GM21390 (cell line): ENCODE results near the gene NDOR1.

Experiments
- ATAC-seq: cut with Tn5 transposase; IDR thresholded peaks from one replicate; pipeline ENCODE4 v1.9.1; 2021; ENCODE audit not compliant: unreplicated experiment

NDOR1 gene

DNA sequence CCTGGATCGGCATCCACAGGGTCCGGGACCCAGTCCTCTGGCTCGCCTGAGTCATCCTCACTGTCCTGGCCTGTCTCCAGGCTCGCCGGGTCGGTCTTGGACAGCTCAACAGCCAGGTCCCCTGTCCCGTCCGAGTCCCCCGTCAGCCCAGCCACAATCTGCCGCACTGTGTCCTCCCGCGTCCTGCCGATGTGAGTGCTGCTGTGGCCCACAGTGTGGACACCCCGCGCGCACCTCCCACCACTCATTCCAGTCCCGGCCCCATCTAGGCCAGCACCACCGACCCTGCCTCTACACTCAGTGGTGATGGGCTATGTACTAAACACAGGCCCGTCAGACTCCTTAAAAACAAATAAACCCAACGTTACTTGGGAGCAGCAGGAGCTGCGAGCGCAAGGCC, 23.8 kb upstream of the NDOR1 start:
- no peak for ATAC-seq

DNA sequence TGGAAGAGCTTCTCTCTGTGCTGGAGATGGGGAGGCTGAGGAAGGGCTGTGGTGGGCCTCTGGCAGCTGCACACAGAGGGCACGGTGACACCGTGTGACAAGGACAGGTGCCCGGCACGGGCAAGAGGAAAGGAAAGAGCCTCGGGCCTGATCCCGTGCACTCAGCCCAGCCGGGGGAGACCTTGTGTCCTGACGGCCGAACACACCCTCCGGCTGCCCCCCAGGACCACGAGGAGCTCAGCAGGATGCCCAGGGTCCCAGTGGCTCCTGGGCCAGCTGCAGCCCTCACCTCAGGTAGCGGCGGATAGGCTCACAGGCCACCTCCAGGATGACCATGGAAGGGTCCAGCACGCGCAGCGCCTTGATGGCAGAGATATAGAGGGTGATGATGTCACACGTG, 22.7 kb upstream of the NDOR1 start:
- ATAC-seq: no peak

DNA sequence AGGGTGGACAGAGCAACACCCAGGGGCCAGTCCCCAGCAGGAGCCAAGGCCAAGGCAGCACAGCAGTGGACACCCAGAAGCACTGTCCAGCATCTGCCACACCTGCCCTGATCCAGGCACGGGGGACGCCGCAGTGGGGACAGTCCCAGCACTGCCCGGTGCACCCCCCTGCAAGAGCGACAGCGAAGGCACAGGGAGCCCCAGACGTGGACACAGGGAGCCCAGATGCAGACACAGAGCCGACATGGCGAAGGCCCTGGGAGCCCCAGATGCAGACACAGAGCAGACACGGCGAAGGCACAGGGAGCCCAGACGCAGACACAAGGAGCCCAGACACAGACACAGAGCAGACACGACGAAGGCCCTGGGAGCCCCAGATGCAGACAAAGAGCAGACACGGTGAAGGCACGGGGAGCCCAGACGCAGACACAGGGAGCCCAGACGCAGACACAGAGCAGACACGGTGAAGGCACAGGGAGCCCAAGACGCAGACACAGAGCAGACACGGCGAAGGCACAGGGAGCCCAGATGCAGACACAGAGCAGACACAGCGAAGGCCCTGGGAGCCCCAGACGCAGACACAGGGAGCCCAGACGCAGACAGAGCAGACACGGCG, 21.4 kb upstream of the NDOR1 start:
- ATAC-seq: no peak

DNA sequence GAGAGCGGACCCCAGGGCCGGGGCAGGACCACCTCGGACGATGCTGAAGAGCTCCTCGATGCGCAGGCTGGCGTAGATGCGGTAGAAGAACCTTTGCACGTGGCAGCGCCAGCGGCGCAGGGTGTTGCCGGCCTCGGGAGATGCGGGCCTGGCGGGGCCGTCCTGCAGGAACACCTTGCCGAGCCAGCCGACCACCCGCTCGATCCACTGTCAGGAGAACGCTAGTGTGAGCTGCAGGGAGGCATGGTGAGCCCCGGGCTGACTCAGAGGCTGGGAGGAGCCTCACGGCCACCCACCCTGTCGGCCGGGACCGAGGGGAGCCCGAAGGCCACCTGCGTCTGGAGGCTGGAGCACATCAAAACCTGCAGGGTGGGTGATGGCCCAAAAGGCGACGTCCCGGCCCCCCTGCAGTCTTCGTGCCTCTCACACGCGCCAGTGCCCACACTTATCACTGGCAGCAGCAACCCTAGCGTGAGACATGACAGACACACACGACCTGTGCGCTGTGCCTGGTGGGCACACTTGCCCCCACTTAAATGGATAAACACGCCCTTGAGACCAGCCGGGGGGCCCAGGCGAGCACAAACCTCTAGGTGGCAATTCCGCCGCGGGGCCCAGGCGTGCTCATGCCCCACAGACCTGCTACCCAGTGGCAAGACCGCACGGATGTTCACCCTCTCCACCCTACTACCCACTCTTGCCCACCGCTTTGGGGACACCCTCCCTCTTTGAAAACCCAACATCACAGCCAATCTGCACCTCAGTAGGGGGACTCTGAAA, 20.4 kb upstream of the NDOR1 start:
- no peak for ATAC-seq

GRCh38 chr9:137185921-137186320, 19.6 kb upstream of the NDOR1 start:
- ATAC-seq: no peak

DNA sequence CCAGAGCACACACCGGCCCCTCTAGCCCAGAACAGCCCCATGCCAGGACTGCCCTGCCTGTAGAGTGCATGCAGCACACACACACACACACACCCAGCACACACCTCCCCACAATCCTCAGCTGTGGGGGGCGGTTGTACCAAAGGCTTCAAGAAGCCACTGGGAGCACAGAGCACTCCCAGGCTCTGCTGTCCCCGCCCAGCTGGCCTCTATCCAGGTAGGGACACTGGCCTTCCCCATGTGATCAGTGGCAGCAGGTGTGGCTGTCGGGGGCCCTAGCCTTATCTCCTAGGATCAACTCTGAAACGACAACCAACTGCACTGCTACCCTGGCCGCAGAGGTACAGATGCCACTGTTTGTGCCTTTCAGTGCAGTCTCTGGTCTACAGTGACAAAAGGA, 19.1 kb upstream of the NDOR1 start:
- ATAC-seq: no peak

DNA sequence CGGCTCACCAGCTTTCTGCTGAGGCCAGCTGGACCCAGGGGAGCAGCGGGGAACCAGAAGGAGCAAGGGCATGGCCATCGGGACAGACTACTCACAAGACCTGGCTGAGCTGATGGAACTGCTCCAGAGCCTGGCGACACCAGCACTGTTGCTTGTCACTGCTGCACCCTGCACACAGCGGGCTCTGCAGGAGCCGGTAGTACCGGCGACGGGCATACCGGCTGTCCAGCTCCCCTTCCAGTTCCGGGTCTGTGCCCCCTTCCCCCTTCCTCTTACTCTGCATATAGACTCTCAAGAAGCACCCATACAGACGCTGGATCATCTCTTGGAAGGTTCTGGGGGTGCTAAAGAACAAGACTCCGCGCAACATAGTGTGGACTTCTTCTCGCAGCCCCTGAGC, 18.1 kb upstream of the NDOR1 start:
- ATAC-seq: no peak

- ATAC-seq: no peak
These were observed 17.4 kb upstream of the NDOR1 start for GRCh38 chr9:137188086-137188489.

GRCh38 chr9:137188490-137189296, 16.8 kb upstream of the NDOR1 start, which contains the start of the genes ANAPC2 and SSNA1:
ANAPC2 (minus strand) TSS chr9:137188560; CDS start chr9:137188532, 28 bp downstream.
SSNA1 (plus strand) TSS chr9:137188676; CDS start chr9:137188727, 51 bp downstream.
- ATAC-seq: peak; percentile 70

- no peak for ATAC-seq
These were observed 15.9 kb upstream of the NDOR1 start for GRCh38 chr9:137189297-137190295.

DNA sequence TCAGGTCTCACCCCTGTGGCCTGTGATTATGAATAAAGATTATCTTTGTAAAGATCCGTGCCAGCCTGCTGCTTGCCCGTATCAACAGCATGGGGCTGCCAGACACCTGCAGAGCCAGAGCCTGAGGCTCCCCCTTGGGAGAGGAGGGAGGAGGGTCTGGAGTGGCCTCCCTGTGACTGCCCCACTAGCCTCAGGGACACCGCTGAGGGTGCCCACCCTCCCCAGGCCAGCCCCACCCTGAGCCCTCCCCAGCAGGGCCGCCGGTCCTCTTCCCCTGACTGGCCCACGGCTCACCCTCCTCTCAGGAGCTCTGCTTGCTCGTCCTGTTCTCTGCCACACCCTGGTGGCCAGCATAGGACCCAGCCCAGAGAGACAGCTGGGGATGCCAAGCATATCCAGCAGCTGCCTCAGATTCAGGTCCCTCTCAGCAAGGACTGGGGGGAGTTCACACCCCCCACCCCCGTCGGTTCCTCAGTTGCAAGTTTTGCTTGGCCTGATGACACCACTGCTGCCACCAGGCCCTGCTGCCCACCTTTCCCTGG, 15.1 kb upstream of the NDOR1 start:
- no peak for ATAC-seq

GRCh38 chr9:137191245-137191644, 14.3 kb upstream of the NDOR1 start:
- ATAC-seq: no peak

- ATAC-seq: no peak
These were observed 13.6 kb upstream of the NDOR1 start for GRCh38 chr9:137191691-137192447.

GRCh38 chr9:137192448-137192780, 13.1 kb upstream of the NDOR1 start:
- no peak for ATAC-seq

DNA sequence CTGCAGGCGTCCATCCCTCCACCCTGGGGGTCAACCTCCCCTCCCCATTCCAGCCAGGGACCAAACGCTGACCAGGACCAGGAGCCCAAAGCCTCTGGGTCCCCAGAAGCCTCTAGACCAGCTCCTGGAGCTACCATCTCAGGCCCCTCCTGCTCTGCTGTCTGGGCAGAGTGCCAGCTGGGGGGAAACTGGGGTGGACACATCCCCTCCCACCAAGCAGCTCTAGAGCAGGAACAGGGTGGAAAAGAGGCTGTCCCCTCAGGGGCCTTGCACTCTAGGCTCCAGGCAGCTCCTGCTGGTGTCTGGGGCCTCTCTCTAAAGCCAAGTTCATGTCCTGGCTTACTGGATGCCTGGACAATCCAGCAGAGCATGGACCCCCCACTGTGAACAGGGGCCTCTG, 12.6 kb upstream of the NDOR1 start:
- ATAC-seq: no peak

DNA sequence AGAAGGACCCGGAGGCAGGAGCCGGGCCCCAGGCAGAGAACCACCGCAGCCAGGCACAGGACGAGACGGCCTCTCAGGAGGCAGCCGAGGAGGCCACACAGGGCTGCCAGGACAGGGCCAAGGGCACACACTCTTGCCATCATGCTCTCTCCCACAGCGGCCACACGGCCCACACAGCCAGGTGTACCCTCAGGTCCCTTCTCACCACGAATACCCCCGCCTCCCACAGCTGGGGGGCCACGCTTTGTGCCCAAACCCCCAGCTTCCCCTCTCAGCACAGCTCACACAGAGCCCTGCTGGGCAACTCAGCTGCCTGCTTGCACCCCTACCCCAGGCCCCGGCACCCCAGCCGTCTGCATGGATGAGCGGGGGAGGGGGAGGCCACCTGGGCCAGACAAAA, 11.7 kb upstream of the NDOR1 start:
- no peak for ATAC-seq

DNA sequence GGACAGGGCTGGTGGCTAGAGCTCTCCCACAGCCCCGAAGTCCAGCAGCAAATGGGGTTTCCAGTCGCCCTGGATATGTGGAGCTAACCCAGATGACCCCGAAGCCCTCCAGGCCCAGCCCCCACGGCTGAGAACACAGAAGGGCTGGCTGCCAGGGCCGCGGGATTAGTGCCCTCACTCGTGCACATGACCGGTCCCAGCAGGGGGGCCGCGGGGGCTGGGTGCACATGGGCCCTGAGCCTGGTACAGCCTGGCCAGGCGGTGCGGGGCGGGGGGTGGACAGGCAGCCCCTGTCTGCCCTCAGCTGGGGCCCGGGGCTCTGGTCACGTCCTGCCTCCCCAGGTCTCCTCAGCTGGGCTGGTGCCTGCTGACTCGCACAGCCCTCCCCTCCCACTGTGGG, 11.1 kb upstream of the NDOR1 start:
- ATAC-seq: no peak

DNA sequence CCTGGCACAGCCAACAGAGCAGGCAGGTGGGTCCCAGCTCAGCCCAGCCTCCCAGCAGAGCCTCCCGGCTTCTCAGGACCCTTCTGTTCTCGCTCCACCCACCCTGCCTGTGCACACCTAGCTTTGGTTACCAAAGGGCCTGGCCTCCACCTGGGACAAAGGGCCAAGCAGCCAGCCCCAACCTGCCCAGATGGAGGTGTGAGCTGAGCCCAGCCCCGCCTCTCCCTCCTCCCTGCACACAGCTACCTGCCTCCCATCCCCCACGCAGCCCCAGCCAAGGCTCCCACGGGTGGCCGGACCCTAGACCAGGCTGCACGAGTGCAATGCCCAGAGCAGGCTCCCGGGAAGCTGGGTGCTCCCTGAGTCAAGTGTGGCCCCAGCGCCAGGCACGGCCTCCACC, 10.6 kb upstream of the NDOR1 start:
- ATAC-seq: no peak

GRCh38 chr9:137195525-137196220, 9.8 kb upstream of the NDOR1 start:
- no peak for ATAC-seq
